GM23338 (cell line): ENCODE results near the gene HLCS. TPM values are rescaled to one million over a fixed set of nuclear protein-coding genes. Genes with fewer than 3 reads are reported as not detected.

Experiments used
- ATAC-seq: fragments of 200-7000 bp; cut with Tn5 transposase; 3 replicates; pipeline ENCODE4 v1.9.1; 2020
- DNase-seq: peaks from one replicate; pipeline ENCODE4 v3.0.0-alpha.2; 2015; ENCODE audit warnings: low spot score
- H2AFZ ChIP-seq: fragments of 200-600 bp; sonication (generic); 2 replicates; pipeline ENCODE4 v1.8.0; 2016; ENCODE audit warnings: antibody characterized with exemption, mild to moderate bottlenecking, moderate library complexity
- H3F3A ChIP-seq: fragments of 200-600 bp; sonication (generic); replicated peaks from 2 replicates; pipeline ENCODE4 v1.8.0; 2017; ENCODE audit warnings: antibody characterized with exemption, mixed run types, low read depth
- H3K27ac ChIP-seq: fragments of 200-600 bp; sonication (generic); 2 replicates; pipeline ENCODE4 v1.6.1; 2016; ENCODE audit warnings: low read depth
- H3K27me3 ChIP-seq: fragments of 200-600 bp; sonication (generic); 2 replicates; pipeline ENCODE4 v1.8.0; 2016; ENCODE audit warnings: mild to moderate bottlenecking, mixed run types, moderate library complexity; ENCODE audit not compliant: insufficient read depth
- H3K36me3 ChIP-seq: fragments of 200-600 bp; sonication (generic); 2 replicates; pipeline ENCODE4 v1.8.0; 2016; ENCODE audit warnings: mild to moderate bottlenecking; ENCODE audit not compliant: insufficient read depth
- H3K4me1 ChIP-seq: fragments of 200-600 bp; sonication (generic); 2 replicates; pipeline ENCODE4 v1.8.0; 2016; ENCODE audit warnings: mild to moderate bottlenecking, moderate library complexity; ENCODE audit not compliant: insufficient read depth
- H3K4me2 ChIP-seq: fragments of 200-600 bp; sonication (generic); 2 replicates; pipeline ENCODE4 v1.7.1; 2017; ENCODE audit warnings: mixed run types
- H3K4me3 ChIP-seq: fragments of 200-600 bp; sonication (generic); 2 replicates; pipeline ENCODE4 v1.6.1; 2016; ENCODE audit warnings: mixed run types
- H3K79me2 ChIP-seq: fragments of 200-600 bp; sonication (generic); replicated peaks from 2 replicates; pipeline ENCODE4 v1.8.0; 2017; ENCODE audit warnings: mild to moderate bottlenecking; ENCODE audit not compliant: insufficient read depth
- H3K9me2 ChIP-seq: fragments of 200-600 bp; sonication (generic); 2 replicates; pipeline ENCODE4 v1.8.0; 2017; ENCODE audit not compliant: insufficient read depth
- H4K20me1 ChIP-seq: fragments of 200-600 bp; sonication (generic); replicated peaks from 2 replicates; pipeline ENCODE4 v1.8.0; 2017; ENCODE audit warnings: mild to moderate bottlenecking; ENCODE audit not compliant: insufficient read depth
- H3K27ac Mint-ChIP-seq: 2 replicates; pipeline ENCODE4 v1.8.0; 2020; ENCODE audit warnings: inconsistent platforms, mild to moderate bottlenecking, moderate library complexity, mixed read lengths
- H3K27me3 Mint-ChIP-seq: 3 replicates; pipeline ENCODE4 v1.8.0; 2022; ENCODE audit warnings: low read depth, mild to moderate bottlenecking, moderate library complexity, mixed read lengths, inconsistent platforms; ENCODE audit not compliant: insufficient read depth, poor library complexity
- H3K36me3 Mint-ChIP-seq: 3 replicates; pipeline ENCODE4 v1.8.0; 2021; ENCODE audit warnings: low read depth, mild to moderate bottlenecking, inconsistent platforms, moderate library complexity, mixed read lengths
- H3K4me1 Mint-ChIP-seq: 3 replicates; pipeline ENCODE4 v1.8.0; 2020; ENCODE audit warnings: mild to moderate bottlenecking, inconsistent platforms, mixed read lengths
- H3K4me3 Mint-ChIP-seq: 3 replicates; pipeline ENCODE4 v1.8.0; 2021; ENCODE audit warnings: moderate library complexity, mild to moderate bottlenecking, inconsistent platforms, mixed read lengths
- H3K9me3 Mint-ChIP-seq: 3 replicates; pipeline ENCODE4 v1.8.0; 2020; ENCODE audit warnings: moderate library complexity, mild to moderate bottlenecking, inconsistent platforms, mixed read lengths
- CTCF ChIP-seq, 2 experiments: fragments of 200-600 bp in 1 of 2; sonication (generic) in 1 of 2; conservative IDR thresholded peaks; 2 replicates each; pipeline versions ENCODE4 v1.5.1 to v1.6.1; 2016 to 2017; ENCODE audit warnings: antibody characterized with exemption in 2 of 2, low read depth in 2 of 2, mild to moderate bottlenecking in 2 of 2, moderate library complexity in 1 of 2
- ETS1 ChIP-seq: IDR thresholded peaks from 2 replicates; pipeline ENCODE4 v1.6.1; 2016; ENCODE audit warnings: antibody characterized with exemption
- EZH2phosphoT487 ChIP-seq: fragments of 200-600 bp; sonication (generic); IDR thresholded peaks from one replicate; pipeline ENCODE4 v1.8.1; 2018; ENCODE audit warnings: antibody characterized with exemption; ENCODE audit not compliant: unreplicated experiment
- JUNB ChIP-seq: IDR thresholded peaks from one replicate; pipeline ENCODE4 v1.6.1; 2016; ENCODE audit warnings: antibody characterized with exemption; ENCODE audit not compliant: unreplicated experiment
- NANOG ChIP-seq: IDR thresholded peaks from 2 replicates; pipeline ENCODE4 v1.6.1; 2016; ENCODE audit warnings: antibody characterized with exemption, borderline replicate concordance
- POLR2AphosphoS5 ChIP-seq: IDR thresholded peaks from 2 replicates; pipeline ENCODE4 v1.6.1; 2016; ENCODE audit warnings: antibody characterized with exemption, low read depth
- REST ChIP-seq: IDR thresholded peaks from one replicate; pipeline ENCODE4 v1.6.1; 2018; ENCODE audit warnings: antibody characterized with exemption; ENCODE audit not compliant: unreplicated experiment
- STAT1 ChIP-seq: IDR thresholded peaks from one replicate; pipeline ENCODE4 v1.6.1; 2016; ENCODE audit warnings: antibody characterized with exemption; ENCODE audit not compliant: unreplicated experiment
- ZNF114 ChIP-seq: fragments of 250-450 bp; sonication (Bioruptor Pico); IDR thresholded peaks from 2 replicates; pipeline ENCODE4 v1.5.0; 2020; ENCODE audit warnings: mild to moderate bottlenecking, moderate library complexity
- ZNF462 ChIP-seq: fragments of 250-450 bp; sonication (Bioruptor Pico); IDR thresholded peaks from 2 replicates; pipeline ENCODE4 v1.5.0; 2020; ENCODE audit warnings: mild to moderate bottlenecking, moderate library complexity
- polyA plus RNA-seq: library from polyadenylated mRNA; unstranded; fragments of >200 nt; fragmentation: Nextera tagmentation; extraction: Ambion mirVana; gene quantifications from 2 replicates; pipeline ENCODE4 v1.2.1, GENCODE V29; 2016
- total RNA-seq: library from RNA; depleted of rRNA; stranded (reverse); fragments of >200 nt; shearing (Covaris generic); gene quantifications from 2 replicates; pipeline ENCODE4 v1.2.3, GENCODE V29; 2014

HLCS gene
- total and polyA plus RNA-seq, 2 experiments from 2014 or later = 6.1 to 14.7 TPM

GRCh38 chr21:36718951-36719501 lies 247.4 kb downstream of the HLCS start (continued):
- TF ChIP-seq ZNF462 (CRISPR knock-in tag) = no peak
- no peak for TF ChIP-seq ZNF114 (CRISPR knock-in tag)
- TF ChIP-seq CTCF (conservative IDR thresholded peaks at IDR 0.05; ENCODE audit: low read depth in 2 of 2) = no peak
- TF ChIP-seq STAT1 = no peak

- Histone ChIP-seq H3K4me3 (no peak overlapping the region), H3K27me3 (peaks cover 14% of the 10 kb centered on the region), H3K4me1 (peaks cover 16% of the 10 kb centered on the region), H3K9me2 (no peaks in the 10 kb centered on the region), H2AFZ (no peak overlapping the region), H3K36me3 (no peaks in the 10 kb centered on the region), H3K27ac (no peak overlapping the region), H3F3A (no peaks in the 10 kb centered on the region; the same call in 1 of the 2 replicates), H4K20me1 (no peaks in the 10 kb centered on the region), H3K4me2 (peak overlapping the region; percentile 67), H3K79me2 (no peaks in the 10 kb centered on the region)
- Mint-ChIP-seq H3K36me3 (no peaks in the 10 kb centered on the region), H3K27ac (no peak overlapping the region), H3K4me1 (peaks cover 24% of the 10 kb centered on the region), H3K27me3 (peaks cover 21% of the 10 kb centered on the region), H3K4me3 (no peak overlapping the region), H3K9me3 (no peaks in the 10 kb centered on the region)
- no peak for DNase-seq
- peak; percentile 43; the same call in 2 of the 3 replicates for ATAC-seq
- TF ChIP-seq ZNF114 (CRISPR knock-in tag) (no peak), NANOG (no peak), STAT1 (no peak), REST (no peak), JUNB (no peak), POLR2AphosphoS5 (no peak), EZH2phosphoT487 (no peak), ETS1 (no peak)
These were observed 248.5 kb downstream of the HLCS start for GRCh38 chr21:36717976-36718375.
